HG03432 (cell line): ENCODE results near the gene ATP8B3.
"Not testable (repeated sequence)": the region's sequence is repeated elsewhere in the genome, so short reads cannot be mapped to it uniquely, and the experiment has no call there.

ENCODE experiments used
- ATAC-seq: cut with Tn5 transposase; IDR thresholded peaks from one replicate; pipeline ENCODE4 v1.9.1; 2021; ENCODE audit warnings: mild to moderate bottlenecking, moderate library complexity; ENCODE audit not compliant: unreplicated experiment

The ATP8B3 gene

GRCh38 chr19:1774989-1775772, 36.9 kb downstream of the ATP8B3 start:
- ATAC-seq = no peak

GRCh38 chr19:1773184-1773583, 38.9 kb downstream of the ATP8B3 start:
- no peak for ATAC-seq

- no peak for ATAC-seq
These were observed 41.1 kb downstream of the ATP8B3 start for GRCh38 chr19:1770866-1771576.

GRCh38 chr19:1769645-1769985, 42.5 kb downstream of the ATP8B3 start:
- ATAC-seq = no peak

- ATAC-seq = no peak
These were observed 43.0 kb downstream of the ATP8B3 start for GRCh38 chr19:1768918-1769644.

- no peak for ATAC-seq
These were observed 43.8 kb downstream of the ATP8B3 start for GRCh38 chr19:1768248-1768647.

GRCh38 chr19:1767464-1767933, 44.6 kb downstream of the ATP8B3 start:
- no peak for ATAC-seq

- no peak for ATAC-seq
These were observed 45.2 kb downstream of the ATP8B3 start for GRCh38 chr19:1766800-1767352.

GRCh38 chr19:1765904-1766799, 45.9 kb downstream of the ATP8B3 start:
- no peak for ATAC-seq

- ATAC-seq = no peak
These were observed 46.7 kb downstream of the ATP8B3 start for GRCh38 chr19:1765232-1765903.

GRCh38 chr19:1764729-1765128, 47.3 kb downstream of the ATP8B3 start:
- no peak for ATAC-seq

- no peak for ATAC-seq
These were observed 48.1 kb downstream of the ATP8B3 start for GRCh38 chr19:1763648-1764639.

GRCh38 chr19:1762243-1763117, 49.6 kb downstream of the ATP8B3 start:
- no peak for ATAC-seq

- no peak for ATAC-seq
These were observed 50.4 kb downstream of the ATP8B3 start for GRCh38 chr19:1761528-1762242.

GRCh38 chr19:1760786-1761527, 51.1 kb downstream of the ATP8B3 start:
- not testable (repeated sequence) for ATAC-seq

- ATAC-seq = no peak
These were observed 52.1 kb downstream of the ATP8B3 start for GRCh38 chr19:1760020-1760419.
